ENCODE measurements around the gene MAST4. TPM values are rescaled to one million over a fixed set of nuclear protein-coding genes. Genes with fewer than 3 reads are reported as not detected.

The MAST4 gene
- total and polyA plus RNA-seq, 2 donors (not counting 1 experiment from before 2014, with no cell fraction given): 2.5 to 57.1 TPM

- WGBS (ENCODE audit: insufficient coverage): 96% methylated on average over 3 of the region's 4 CpGs
- POLR2A ChIA-PET: no interaction called here
- H3K4me1 Mint-ChIP-seq: peaks cover 5% of the 10 kb centered on the region
- DNase-seq: no peak
- intact Hi-C loops (cut with micrococcal nuclease): loop anchor here (5.0 kb wide), 1 partner anchor 40 kb away; no protein-coding TSS in a partner anchor
- no peaks in the 10 kb centered on the region for H3K27me3 Mint-ChIP-seq
- H3K4me3 ChIP-seq (ENCODE audit: control extremely low read depth in 1 of 5, extremely low read depth in 1 of 5, insufficient read depth in 1 of 5, low read depth in 2 of 5, low read length in 4 of 5): no peak overlapping the region
- H3K4me3 Mint-ChIP-seq: no peak overlapping the region
- H3K27ac Mint-ChIP-seq: no peak overlapping the region
- H4K20me1 ChIP-seq (ENCODE audit: control insufficient read depth, insufficient read depth, low read length, poor library complexity, severe bottlenecking): no peaks in the 10 kb centered on the region
- no peaks in the 10 kb centered on the region for H3K36me3 ChIP-seq (replicated peaks in 1 of 2; ENCODE audit: control extremely low read depth in 1 of 2, control insufficient read depth in 1 of 2, extremely low read depth in 1 of 2, insufficient read depth in 2 of 2, low read length in 1 of 2)
- no peaks in the 10 kb centered on the region for H3K79me2 ChIP-seq (ENCODE audit: control insufficient read depth, insufficient read depth, low read length)
- H3K9me3 Mint-ChIP-seq (ENCODE audit: insufficient read depth): no peaks in the 10 kb centered on the region
- no peak for TF ChIP-seq CTCF (IDR thresholded peaks at IDR 0.05)
- TF ChIP-seq EZH2 (IDR thresholded peaks at IDR 0.05; ENCODE audit: borderline replicate concordance, insufficient read depth, low read depth, low read length, poor library complexity, severe bottlenecking): no peak
- H3K9me3 ChIP-seq (ENCODE audit: control extremely low read depth in 1 of 3, control insufficient read depth in 2 of 3, insufficient read depth in 1 of 3, low read length in 2 of 3): no peaks in the 10 kb centered on the region
- no peak for ATAC-seq (ENCODE audit: low read depth)
- H3K9ac ChIP-seq (ENCODE audit: low read length): no peak overlapping the region
- H3K4me2 ChIP-seq (replicated peaks; ENCODE audit: low read depth, low read length, poor library complexity, severe bottlenecking): no peak overlapping the region
- H3K27me3 ChIP-seq (replicated peaks in 1 of 4; ENCODE audit: control extremely low read depth in 1 of 4, control insufficient read depth in 3 of 4, insufficient read depth in 4 of 4, low read length in 3 of 4): no peaks in the 10 kb centered on the region
- CTCF ChIA-PET: no interaction called here
- no peak overlapping the region for H2AFZ ChIP-seq (ENCODE audit: insufficient read depth, low read depth, low read length, poor library complexity, severe bottlenecking)
- H3K27ac ChIP-seq (ENCODE audit: low read length in 2 of 2): no peak overlapping the region
- no peaks in the 10 kb centered on the region for H3K4me1 ChIP-seq (ENCODE audit: control insufficient read depth in 2 of 2, insufficient read depth in 2 of 2, low read length in 2 of 2)
Measured at GRCh38 chr5:67077296-67077695, 481.1 kb downstream of the MAST4 start.

GRCh38 chr5:67081261-67081660 lies 485.1 kb downstream of the MAST4 start:
- Histone ChIP-seq H3K4me1 (ENCODE audit: control insufficient read depth in 2 of 2, insufficient read depth in 2 of 2, low read length in 2 of 2) (no peaks in the 10 kb centered on the region), H3K4me2 (replicated peaks; ENCODE audit: low read depth, low read length, poor library complexity, severe bottlenecking) (no peak overlapping the region), H3K4me3 (ENCODE audit: control extremely low read depth in 1 of 5, extremely low read depth in 1 of 5, insufficient read depth in 1 of 5, low read depth in 2 of 5, low read length in 4 of 5) (no peak overlapping the region), H4K20me1 (ENCODE audit: control insufficient read depth, insufficient read depth, low read length, poor library complexity, severe bottlenecking) (no peaks in the 10 kb centered on the region), H3K9ac (ENCODE audit: low read length) (no peak overlapping the region), H2AFZ (ENCODE audit: insufficient read depth, low read depth, low read length, poor library complexity, severe bottlenecking) (no peak overlapping the region), H3K79me2 (ENCODE audit: control insufficient read depth, insufficient read depth, low read length) (no peaks in the 10 kb centered on the region), H3K9me3 (ENCODE audit: control extremely low read depth in 1 of 3, control insufficient read depth in 2 of 3, insufficient read depth in 1 of 3, low read length in 2 of 3) (no peaks in the 10 kb centered on the region), H3K27ac (ENCODE audit: low read length in 2 of 2) (no peak overlapping the region), H3K27me3 (replicated peaks in 1 of 4; ENCODE audit: control extremely low read depth in 1 of 4, control insufficient read depth in 3 of 4, insufficient read depth in 4 of 4, low read length in 3 of 4) (no peaks in the 10 kb centered on the region), H3K36me3 (replicated peaks in 1 of 2; ENCODE audit: control extremely low read depth in 1 of 2, control insufficient read depth in 1 of 2, extremely low read depth in 1 of 2, insufficient read depth in 2 of 2, low read length in 1 of 2) (no peaks in the 10 kb centered on the region)
- TF ChIP-seq CTCF (IDR thresholded peaks at IDR 0.05) (no peak), EZH2 (IDR thresholded peaks at IDR 0.05; ENCODE audit: borderline replicate concordance, insufficient read depth, low read depth, low read length, poor library complexity, severe bottlenecking) (no peak)
- no peak overlapping the region for H3K4me3 Mint-ChIP-seq
- DNase-seq (no peak), ATAC-seq (ENCODE audit: low read depth) (no peak)
- H3K27me3 Mint-ChIP-seq: no peaks in the 10 kb centered on the region
- peaks cover 5% of the 10 kb centered on the region for H3K4me1 Mint-ChIP-seq
- ChIA-PET POLR2A (no interaction called here), CTCF (no interaction called here)
- WGBS (ENCODE audit: insufficient coverage): 50% methylated on average over 2 of the region's 2 CpGs
- intact Hi-C loops (cut with micrococcal nuclease): no loop called here
- no peaks in the 10 kb centered on the region for H3K9me3 Mint-ChIP-seq (ENCODE audit: insufficient read depth)
- no peak overlapping the region for H3K27ac Mint-ChIP-seq

Measured in B cell (primary cell).